Nucleus accumbens (tissue), 56 donors: Measurements from ENCODE around the gene SAT1.
"Not testable (repeated sequence)": the region's sequence is repeated elsewhere in the genome, so short reads cannot be mapped to it uniquely, and the experiment has no call there.

Experiments
- DNase-seq, 56 donors: peaks; one replicate each; lab custom pipeline; 2025; lab: John Stamatoyannopoulos, UW

Gene SAT1

GRCh38 chrX:23782863-23783588 is at the start of gene SAT1:
Gene SAT1, plus strand, starts transcription at chrX:23783173. Its CDS starts 179 bp downstream, at chrX:23783352.
- DNase-seq = peak; percentile 54 to 97 (median 88)

- no peak for DNase-seq
Observed at GRCh38 chrX:23736030-23736429, 46.9 kb upstream of the SAT1 start.

- no peak for DNase-seq
Observed at GRCh38 chrX:23737413-23737812, 45.6 kb upstream of the SAT1 start.

GRCh38 chrX:23742174-23742696 is 40.7 kb upstream of the SAT1 start:
- peak in 6 of 56 donors; percentile 0 to 22 (median 4) for DNase-seq

GRCh38 chrX:23742697-23743622 is 40.0 kb upstream of the SAT1 start, which contains the start of gene ACOT9:
Gene ACOT9, minus strand, starts transcription at chrX:23743276. Its CDS starts 132 bp downstream, at chrX:23743144.
- peak; percentile 2 to 83 (median 48) for DNase-seq

GRCh38 chrX:23743623-23743971 is 39.4 kb upstream of the SAT1 start:
- not testable (repeated sequence) for DNase-seq

GRCh38 chrX:23745786-23746185 is 37.2 kb upstream of the SAT1 start:
- DNase-seq = no peak

- no peak for DNase-seq
Observed at GRCh38 chrX:23749129-23749528, 33.8 kb upstream of the SAT1 start.

GRCh38 chrX:23749576-23749975 is 33.4 kb upstream of the SAT1 start:
- DNase-seq = no peak

- no peak for DNase-seq
Observed at GRCh38 chrX:23752740-23753415, 30.1 kb upstream of the SAT1 start.

- no peak for DNase-seq
Observed at GRCh38 chrX:23754664-23755063, 28.3 kb upstream of the SAT1 start.

GRCh38 chrX:23756165-23756564 is 26.8 kb upstream of the SAT1 start:
- DNase-seq = peak in 24 of 56 donors; percentile 0 to 54 (median 2)

GRCh38 chrX:23759821-23760220 is 23.2 kb upstream of the SAT1 start:
- DNase-seq = no peak

GRCh38 chrX:23764188-23764984 is 18.6 kb upstream of the SAT1 start:
- DNase-seq = no peak

- DNase-seq = no peak
Observed at GRCh38 chrX:23765449-23765848, 17.5 kb upstream of the SAT1 start.

- no peak for DNase-seq
Observed at GRCh38 chrX:23765868-23766267, 17.1 kb upstream of the SAT1 start.

GRCh38 chrX:23766650-23767551 is 16.1 kb upstream of the SAT1 start:
- DNase-seq = no peak

GRCh38 chrX:23770142-23770541 is 12.8 kb upstream of the SAT1 start:
- DNase-seq = no peak

- DNase-seq = not testable (repeated sequence)
Observed at GRCh38 chrX:23771086-23771485, 11.9 kb upstream of the SAT1 start.
